MM.1S (cell line): ENCODE data around the gene CDC14A.

ENCODE experiments used
- CTCF ChIP-seq: fragments of 300-600 bp; sonication (generic); IDR thresholded peaks from 2 replicates; pipeline ENCODE4 v1.5.1; 2016; ENCODE audit warnings: antibody characterized with exemption, low read length, mixed read lengths
- EZH2 ChIP-seq: fragments of 300-600 bp; sonication (generic); optimal IDR thresholded peaks from 2 replicates; pipeline ENCODE3; 2017; ENCODE audit warnings: low read depth, mild to moderate bottlenecking, antibody characterized with exemption, low read length, mixed read lengths

- TF ChIP-seq CTCF (no peak), EZH2 (no peak)
These were observed 122.5 kb downstream of the CDC14A start for GRCh38 chr1:100474834-100475233.
